A673 (cell line): Measurements from ENCODE around the gene BBS9. TPM values are rescaled to one million over a fixed set of nuclear protein-coding genes. Genes with fewer than 3 reads are reported as not detected.

ENCODE experiments used
- BruUV-seq: library from RNA; stranded (reverse); fragments of 400-500 nt; replicated peaks from 2 replicates; lab custom pipeline; 2021; lab: Mats Ljungman, UMichigan
- CTCF ChIA-PET: fragments of 300-600 bp; sonication (Branson Sonifier 250); formaldehyde crosslinking; loops from one replicate; lab custom pipeline; 2022; ENCODE audit warnings: antibody characterized with exemption; lab: Charles Lee
- POLR2A ChIA-PET: fragments of 300-600 bp; sonication (Branson Sonifier 250); formaldehyde crosslinking; loops from one replicate; lab custom pipeline; 2022; ENCODE audit warnings: antibody characterized with exemption; ENCODE audit not compliant: low non-redundant PET; lab: Charles Lee
- DNase-seq: peaks from one replicate; pipeline ENCODE4 v3.0.0-alpha.2; 2015; ENCODE audit warnings: low spot score
- H3K27ac ChIP-seq: fragments of 200-600 bp; sonication (generic); 2 replicates; pipeline ENCODE4 v1.5.1; 2016; ENCODE audit warnings: mixed run types, low read depth, mild to moderate bottlenecking, mixed read lengths, antibody characterized with exemption, low read length; ENCODE audit not compliant: poor library complexity, severe bottlenecking
- H3K27me3 ChIP-seq: fragments of 200-600 bp; sonication (generic); replicated peaks from 2 replicates; pipeline ENCODE4 v1.6.1; 2017; ENCODE audit warnings: mixed run types, low read depth, mild to moderate bottlenecking, mixed read lengths, antibody characterized with exemption, low read length; ENCODE audit not compliant: insufficient read depth, poor library complexity
- H3K36me3 ChIP-seq: fragments of 200-600 bp; sonication (generic); 2 replicates; pipeline ENCODE4 v1.6.1; 2016; ENCODE audit warnings: mixed run types, mild to moderate bottlenecking, mixed read lengths, antibody characterized with exemption, low read length; ENCODE audit not compliant: insufficient read depth, poor library complexity, severe bottlenecking
- H3K4me1 ChIP-seq: fragments of 200-600 bp; sonication (generic); 2 replicates; pipeline ENCODE4 v1.6.1; 2017; ENCODE audit warnings: mixed run types, mild to moderate bottlenecking, mixed read lengths, antibody characterized with exemption, low read length; ENCODE audit not compliant: insufficient read depth, poor library complexity, severe bottlenecking
- H3K4me3 ChIP-seq: fragments of 200-600 bp; sonication (generic); 2 replicates; pipeline ENCODE4 v1.5.1; 2016; ENCODE audit warnings: low read depth, mixed run types, mild to moderate bottlenecking, mixed read lengths, low read length; ENCODE audit not compliant: poor library complexity, severe bottlenecking
- H3K9me3 ChIP-seq: fragments of 200-600 bp; sonication (generic); 2 replicates; pipeline ENCODE4 v1.6.1; 2016; ENCODE audit warnings: mixed run types, low read depth, mild to moderate bottlenecking, mixed read lengths, antibody characterized with exemption, low read length; ENCODE audit not compliant: poor library complexity, severe bottlenecking
- CTCF ChIP-seq: fragments of 300-800, 200-600 bp; sonication (generic); conservative IDR thresholded peaks from 2 replicates; pipeline ENCODE4 v1.5.1; 2017; ENCODE audit warnings: low read depth, mild to moderate bottlenecking, antibody characterized with exemption, low read length, moderate library complexity, mixed read lengths
- EZH2 ChIP-seq: fragments of 200-600 bp; sonication (generic); IDR thresholded peaks from 2 replicates; pipeline ENCODE4 v1.6.1; 2017; ENCODE audit warnings: borderline replicate concordance, low read depth, mild to moderate bottlenecking, mixed read lengths, antibody characterized with exemption, low read length; ENCODE audit not compliant: poor library complexity, severe bottlenecking
- intact Hi-C: fragments of 100-400 bp; cut with micrococcal nuclease; formaldehyde crosslinking; loops from one replicate; pipeline ENCODE4 v1.10.0; 2022; ENCODE audit not compliant: unreplicated experiment
- total RNA-seq: library from RNA; stranded (reverse); gene quantifications from 2 replicates; pipeline ENCODE4 v1.2.3, GENCODE V29; 2021

The BBS9 gene
- total RNA-seq, 1 experiment from 2014 or later, result 9.4 TPM

GRCh38 chr7:33186192-33186591 lies 56.8 kb downstream of the BBS9 start:
- CTCF ChIA-PET, result no interaction called here
- Histone ChIP-seq H3K4me1 (peaks cover 6% of the 10 kb centered on the region), H3K36me3 (no peaks in the 10 kb centered on the region), H3K27me3 (no peaks in the 10 kb centered on the region), H3K27ac (no peak overlapping the region), H3K9me3 (no peaks in the 10 kb centered on the region), H3K4me3 (no peak overlapping the region)
- intact Hi-C loops, result loop anchor here (5.0 kb wide), 1 partner anchor 746 kb away; no protein-coding TSS in a partner anchor
- peak; percentile 29 for DNase-seq
- no peak for TF ChIP-seq CTCF
- no peak for TF ChIP-seq EZH2
- POLR2A ChIA-PET, result no interaction called here
- no TSS peak for BruUV-seq

- H3K27ac ChIP-seq, result no peak overlapping the region
- intact Hi-C loops, result no loop called here
- ChIA-PET CTCF (no interaction called here), POLR2A (no interaction called here)
- peaks cover 6% of the 10 kb centered on the region for H3K4me1 ChIP-seq
- no TSS peak for BruUV-seq
- no peak for TF ChIP-seq EZH2
- no peak for TF ChIP-seq CTCF
- no peak for DNase-seq
- no peak overlapping the region for H3K4me3 ChIP-seq
- no peaks in the 10 kb centered on the region for H3K27me3 ChIP-seq
- no peaks in the 10 kb centered on the region for H3K36me3 ChIP-seq
- no peaks in the 10 kb centered on the region for H3K9me3 ChIP-seq
Observed at GRCh38 chr7:33190688-33191304, 61.4 kb downstream of the BBS9 start.

GRCh38 chr7:33191340-33191739 lies 62.0 kb downstream of the BBS9 start:
- H3K9me3 ChIP-seq, result no peaks in the 10 kb centered on the region
- no peaks in the 10 kb centered on the region for H3K27me3 ChIP-seq
- no peak overlapping the region for H3K4me3 ChIP-seq
- no peak for TF ChIP-seq CTCF
- TF ChIP-seq EZH2, result no peak
- no peak overlapping the region for H3K27ac ChIP-seq
- intact Hi-C loops, result no loop called here
- POLR2A ChIA-PET, result no interaction called here
- no peaks in the 10 kb centered on the region for H3K36me3 ChIP-seq
- no peak for DNase-seq
- BruUV-seq, result no TSS peak
- CTCF ChIA-PET, result no interaction called here
- H3K4me1 ChIP-seq, result peaks cover 3% of the 10 kb centered on the region
